Mucosa of gallbladder (tissue), 1 donor: ENCODE data around the gene AMBRA1. TPM values are rescaled to one million over a fixed set of nuclear protein-coding genes. Genes with fewer than 3 reads are reported as not detected.

Experiments
- DNase-seq: peaks from one replicate; pipeline ENCODE4 v3.0.0-alpha.2; 2020; ENCODE audit warnings: low spot score
- total RNA-seq: library from RNA; stranded (reverse); gene quantifications from one replicate; pipeline ENCODE4 v1.2.1, GENCODE V29; 2021
- donor health status: DM: no; HTN: no; CAD: no.

Gene AMBRA1
- total RNA-seq, 1 donor from 2014 or later: 42.1 TPM

DNA sequence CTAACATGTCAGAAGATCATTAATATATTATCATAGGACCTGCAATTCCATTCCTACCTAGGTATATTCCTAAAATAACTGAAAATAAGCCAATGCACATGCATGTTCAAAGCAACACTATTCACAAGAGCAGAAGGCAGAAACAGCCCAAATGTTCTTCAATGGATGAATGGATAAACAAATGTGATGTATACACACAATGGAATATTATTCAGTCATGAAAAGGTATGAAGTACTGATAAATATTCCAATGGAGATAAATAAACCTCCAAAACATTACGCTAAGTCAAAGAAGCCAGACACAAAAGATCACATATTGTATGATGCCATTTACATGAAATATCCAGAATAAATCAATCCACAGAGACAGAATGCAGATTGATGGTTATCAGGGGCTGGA is 16.8 kb downstream of the AMBRA1 start:
- DNase-seq: no peak

DNA sequence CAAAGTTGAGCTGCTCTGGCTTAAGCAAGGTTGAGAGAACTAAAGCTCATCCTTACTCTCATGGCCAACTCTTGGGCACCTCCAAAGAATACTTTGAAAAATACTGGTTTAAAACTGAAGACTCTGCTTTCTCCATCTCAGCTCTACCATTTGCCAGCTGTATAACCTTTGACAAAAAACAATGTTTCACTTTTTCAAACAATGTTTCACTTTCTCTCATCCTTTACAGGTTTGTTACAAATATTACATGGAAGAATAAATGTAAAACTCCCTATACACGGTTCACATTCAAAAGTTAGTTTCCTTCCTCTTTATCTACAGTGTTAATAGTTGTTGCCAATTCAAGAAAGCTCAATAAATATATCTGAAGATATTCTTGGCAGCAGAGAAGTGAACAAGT is 19.2 kb downstream of the AMBRA1 start:
- DNase-seq: no peak

DNA sequence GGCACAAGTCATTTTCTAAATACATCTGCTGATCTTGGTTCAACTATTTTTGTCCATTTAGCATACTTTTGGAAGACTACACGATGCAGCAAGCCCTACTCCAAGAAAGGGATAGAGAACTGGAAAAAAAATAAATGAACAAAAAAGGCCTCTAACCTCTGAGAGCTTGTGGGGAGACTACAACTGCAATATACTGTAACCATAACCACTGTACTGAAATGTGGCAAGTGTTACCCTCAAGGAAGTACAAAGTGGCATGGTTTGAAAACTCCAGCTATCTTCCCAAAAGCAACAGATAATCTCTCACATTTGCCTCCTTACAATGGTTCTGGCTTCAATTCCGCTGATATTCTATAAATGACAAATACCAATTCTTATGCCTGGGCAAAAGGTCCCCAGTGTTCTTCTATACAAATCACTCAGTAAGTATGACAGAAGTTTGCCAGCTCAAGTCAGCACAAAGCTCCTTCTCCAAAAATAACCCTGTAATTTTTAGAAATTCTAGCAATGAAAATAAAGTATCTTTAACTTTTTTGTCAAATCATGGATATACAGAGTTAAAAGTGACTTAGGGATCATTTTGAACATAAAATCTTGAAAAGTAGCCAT is 22.9 kb downstream of the AMBRA1 start:
- no peak for DNase-seq

DNA sequence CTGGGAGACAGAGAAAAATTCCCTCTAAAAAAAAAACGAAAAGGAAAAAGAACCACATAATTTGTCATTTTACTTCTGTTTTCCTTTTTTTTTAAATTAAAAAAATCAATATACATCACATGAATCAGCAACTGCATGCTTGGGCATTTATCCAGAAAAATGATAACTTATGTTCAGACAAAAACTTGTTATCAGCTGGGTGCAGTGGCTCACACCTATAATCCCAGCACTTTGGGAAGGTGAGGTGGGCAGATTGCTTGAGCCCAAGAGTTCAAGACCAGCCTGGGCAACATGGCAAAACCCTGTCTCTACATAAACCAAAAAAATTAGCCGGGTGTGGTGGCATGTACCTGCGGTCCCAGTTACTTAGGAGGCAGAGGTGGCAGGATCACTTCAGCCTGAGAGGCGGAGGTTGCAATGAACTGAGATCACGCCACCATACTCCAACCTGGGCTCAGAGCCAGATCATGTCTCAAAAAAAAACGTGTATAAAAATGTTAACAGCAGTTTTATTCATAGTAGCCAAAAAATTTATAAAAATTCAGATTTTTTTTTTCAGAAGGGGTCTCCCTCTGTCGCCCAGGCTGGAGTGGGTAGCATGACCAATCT is 28.5 kb downstream of the AMBRA1 start:
- DNase-seq: no peak

DNA sequence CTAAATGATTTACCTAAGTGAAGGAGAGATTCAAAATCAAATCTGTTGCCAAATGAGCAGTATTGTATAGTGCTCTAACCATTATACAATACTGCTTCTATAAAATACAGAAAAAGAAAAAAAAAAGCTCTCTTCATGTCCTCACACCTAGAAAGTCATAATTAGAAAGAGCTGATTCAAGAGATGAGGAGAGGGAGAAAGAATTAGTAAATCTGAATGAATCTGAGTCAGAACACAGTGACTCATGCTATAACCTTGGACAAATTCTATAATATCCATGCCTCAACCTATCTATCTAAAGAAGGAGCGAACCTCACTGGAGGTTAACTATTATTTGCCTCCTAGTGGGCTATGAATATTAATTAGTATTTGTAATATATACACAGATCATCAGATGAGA is 29.4 kb downstream of the AMBRA1 start:
- no peak for DNase-seq

DNA sequence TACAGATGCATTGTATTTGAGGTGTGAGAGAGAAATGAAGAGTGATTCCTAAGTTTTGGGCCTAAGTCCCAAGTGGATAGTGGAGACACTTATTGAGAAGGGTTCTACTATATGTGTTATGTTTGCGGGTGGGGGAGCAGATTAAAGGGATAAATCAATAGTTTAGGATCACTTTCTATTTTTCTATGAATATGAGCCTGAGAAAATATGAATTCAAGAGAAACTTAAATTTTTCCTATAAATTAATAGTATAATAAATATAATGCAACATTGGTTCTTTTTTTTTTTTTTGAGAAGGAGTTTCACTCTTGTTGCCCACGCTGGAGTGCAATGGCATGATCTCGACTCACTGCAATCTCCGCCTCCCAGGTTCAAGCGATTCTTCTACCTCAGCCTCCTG is 31.3 kb downstream of the AMBRA1 start:
- DNase-seq: no peak

DNA sequence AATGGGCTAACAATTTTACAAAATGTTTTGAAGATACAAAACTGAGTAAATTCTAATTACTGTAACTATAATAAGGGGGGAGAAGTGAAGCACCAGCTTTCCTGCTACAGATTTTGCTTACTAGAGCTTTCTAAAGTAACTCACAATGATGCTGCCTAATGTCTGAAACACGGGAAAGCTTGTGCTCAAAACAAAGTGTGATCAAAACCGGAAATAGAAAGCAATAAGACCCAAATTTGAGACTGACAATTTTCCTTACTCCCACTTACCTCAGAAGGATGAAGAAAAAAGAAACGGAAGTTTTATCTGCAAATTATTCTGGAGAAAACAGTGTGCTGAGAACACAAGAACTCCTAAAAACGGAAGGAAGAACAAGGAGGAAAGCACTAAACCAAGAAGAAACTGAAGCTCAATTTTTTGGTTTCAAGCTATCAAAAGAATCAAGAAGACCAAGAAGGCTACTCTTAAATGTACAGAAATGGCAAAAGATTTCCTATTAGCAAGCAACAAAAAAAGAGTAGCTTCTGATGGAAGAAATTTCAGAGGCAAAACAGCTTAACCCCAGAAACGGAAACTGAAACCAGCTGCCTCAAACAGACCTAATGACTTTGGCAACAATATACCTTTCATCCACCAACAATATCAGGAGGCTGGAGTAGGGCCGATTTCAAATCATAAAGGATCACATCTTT is 33.4 kb downstream of the AMBRA1 start:
- DNase-seq: no peak

DNA sequence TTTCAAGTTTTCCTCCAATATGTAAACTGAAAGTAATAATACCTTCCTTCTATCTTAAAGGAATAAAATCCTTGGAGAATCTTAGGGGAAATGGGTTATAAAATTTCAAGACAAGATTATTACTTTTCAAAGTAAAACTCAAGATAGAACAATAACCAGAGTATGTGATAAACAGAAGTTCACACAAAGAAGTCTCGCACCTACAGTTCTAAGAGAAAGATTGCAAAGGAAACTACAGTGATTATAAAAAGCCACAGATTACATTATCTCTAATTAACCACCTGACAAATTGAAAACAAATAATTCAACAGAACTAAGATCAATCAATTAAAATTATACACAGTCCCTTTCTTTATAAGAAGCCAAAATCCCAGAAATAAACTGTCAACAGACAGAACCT is 34.0 kb downstream of the AMBRA1 start:
- no peak for DNase-seq

DNA sequence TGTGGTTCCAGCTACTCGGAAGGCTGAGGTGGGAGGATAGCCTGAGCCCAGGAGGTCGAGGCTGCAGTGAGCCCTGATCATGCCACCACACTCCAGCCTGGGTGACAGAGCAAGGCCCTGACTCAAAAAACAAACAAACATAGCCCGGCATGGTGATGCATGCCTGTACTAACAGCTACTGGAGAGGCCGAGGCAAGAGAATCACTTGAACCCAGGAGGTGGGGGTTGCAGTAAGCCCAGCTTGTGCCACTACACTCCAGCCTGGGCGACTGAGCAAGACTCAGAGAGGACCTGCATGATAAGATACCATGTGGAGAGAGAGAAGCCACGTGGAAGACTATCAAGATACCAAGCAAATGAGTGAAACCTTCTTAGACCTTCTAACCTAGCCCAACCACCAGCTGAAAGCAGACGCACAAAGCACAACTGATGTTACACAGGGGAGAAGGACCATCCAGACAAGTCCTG is 36.1 kb downstream of the AMBRA1 start:
- DNase-seq: no peak

DNA sequence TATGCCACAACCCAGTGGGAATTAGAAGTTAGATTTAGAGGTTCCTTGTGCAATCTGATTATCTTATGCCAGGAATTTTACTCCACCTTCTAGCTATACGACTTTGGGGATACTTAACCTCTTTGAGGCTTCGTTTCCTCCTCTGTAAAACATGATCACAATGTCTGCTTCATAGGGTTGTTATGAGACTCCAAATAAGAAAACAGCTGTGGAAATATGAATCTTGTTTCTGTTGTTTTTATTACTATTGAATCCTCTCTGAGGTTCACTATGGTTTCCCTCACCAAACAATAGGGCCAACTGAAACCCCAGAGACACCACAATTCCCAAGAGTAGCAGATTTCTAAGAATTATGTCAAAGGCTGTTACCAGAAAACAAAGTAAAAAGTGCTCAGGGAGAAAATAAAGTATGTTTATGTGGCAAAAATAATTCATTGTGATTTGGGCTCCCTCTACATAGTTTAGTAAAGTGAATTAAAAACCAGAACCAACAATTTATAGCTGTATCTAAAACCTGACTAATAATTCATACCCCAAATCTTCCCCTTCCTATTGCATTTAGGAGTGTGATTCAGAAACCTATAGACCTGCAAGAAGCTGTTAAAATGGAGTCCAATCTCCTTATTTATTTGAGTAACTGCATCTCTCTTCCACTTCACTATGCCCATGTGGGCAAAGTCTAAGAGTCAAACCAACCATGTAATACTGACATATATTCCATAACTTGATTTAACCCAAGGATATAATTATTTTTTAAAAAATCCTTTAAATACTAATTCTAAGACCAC is 38.4 kb downstream of the AMBRA1 start:
- DNase-seq: no peak

DNA sequence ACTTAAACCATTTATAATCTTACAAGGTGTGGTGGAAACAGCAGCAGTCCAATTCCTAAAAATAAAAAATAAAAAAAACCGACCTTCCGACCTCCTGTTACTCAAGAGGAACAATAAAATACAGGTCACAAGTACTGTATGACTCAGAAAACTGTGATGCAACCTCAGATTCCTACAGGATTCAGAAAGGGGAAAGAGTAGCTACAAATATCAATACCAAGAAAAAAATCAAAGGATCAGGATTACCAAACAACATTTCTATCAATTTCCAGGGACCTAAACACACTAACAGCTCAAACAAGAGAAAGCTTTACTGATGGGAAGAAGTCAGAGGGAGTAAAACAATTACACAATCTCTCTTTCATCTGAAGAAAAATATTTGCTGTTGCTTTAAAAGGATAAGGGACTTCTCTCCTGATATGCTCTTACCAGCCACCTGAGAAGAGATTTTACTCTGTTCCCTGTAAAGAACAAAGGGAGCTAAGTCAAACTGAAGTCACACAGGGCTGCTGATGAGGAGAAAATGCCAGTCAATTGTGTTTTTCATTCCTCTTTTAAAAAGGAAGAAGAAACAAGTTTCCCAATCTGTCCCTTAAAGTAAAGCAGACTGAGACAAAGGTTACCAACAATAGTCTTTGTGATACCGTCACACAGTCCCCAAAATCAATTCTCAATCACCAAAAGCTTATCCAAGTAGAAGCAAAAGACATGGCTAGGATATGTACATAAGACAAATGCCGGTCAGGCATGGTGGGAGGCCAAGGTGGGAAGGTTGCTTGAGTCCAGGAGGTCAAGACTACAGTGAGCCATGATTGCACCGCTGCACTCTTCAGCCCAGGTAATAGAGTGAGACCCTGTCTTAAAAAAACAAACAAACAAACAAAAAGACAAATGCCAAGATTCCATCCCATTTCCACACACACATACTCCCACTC is 39.3 kb downstream of the AMBRA1 start:
- DNase-seq: no peak

DNA sequence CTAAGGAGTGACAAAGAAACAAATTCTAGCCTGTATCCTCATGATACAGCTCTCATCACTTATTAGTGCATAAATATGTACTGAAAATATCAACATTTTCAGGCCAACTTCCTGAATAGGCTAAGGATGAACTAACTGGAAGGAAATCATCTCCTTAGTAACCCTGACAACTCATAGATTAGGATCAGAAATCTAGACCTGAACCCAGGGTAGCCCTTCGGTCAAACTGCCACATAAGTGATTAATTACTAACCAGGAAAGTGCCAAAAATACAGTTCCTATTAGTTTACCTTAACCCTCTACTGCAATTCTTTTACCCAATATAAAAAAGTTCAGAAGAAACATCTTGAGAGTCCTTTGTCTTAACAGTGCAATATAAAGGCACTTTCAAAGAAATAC is 40.0 kb downstream of the AMBRA1 start:
- no peak for DNase-seq

DNA sequence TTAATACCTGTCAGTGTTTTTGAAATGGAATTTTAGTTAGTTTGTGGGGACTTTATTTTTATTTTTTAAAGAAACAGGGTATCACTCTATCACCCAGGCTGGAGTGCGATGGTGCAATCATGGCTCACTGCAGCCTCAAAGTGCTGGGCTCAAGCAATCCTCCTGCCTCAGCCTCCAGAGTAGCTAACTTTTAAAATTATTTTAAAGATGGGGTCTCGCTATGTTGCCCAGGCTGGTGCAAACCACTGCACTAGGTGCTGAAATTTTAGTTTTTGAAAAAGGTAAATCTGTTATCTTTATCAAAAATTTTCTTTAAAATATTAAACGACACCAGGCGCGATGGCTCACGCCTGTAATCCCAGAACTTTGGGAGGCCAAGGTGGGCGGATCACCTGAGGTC is 42.6 kb downstream of the AMBRA1 start:
- no peak for DNase-seq

DNA sequence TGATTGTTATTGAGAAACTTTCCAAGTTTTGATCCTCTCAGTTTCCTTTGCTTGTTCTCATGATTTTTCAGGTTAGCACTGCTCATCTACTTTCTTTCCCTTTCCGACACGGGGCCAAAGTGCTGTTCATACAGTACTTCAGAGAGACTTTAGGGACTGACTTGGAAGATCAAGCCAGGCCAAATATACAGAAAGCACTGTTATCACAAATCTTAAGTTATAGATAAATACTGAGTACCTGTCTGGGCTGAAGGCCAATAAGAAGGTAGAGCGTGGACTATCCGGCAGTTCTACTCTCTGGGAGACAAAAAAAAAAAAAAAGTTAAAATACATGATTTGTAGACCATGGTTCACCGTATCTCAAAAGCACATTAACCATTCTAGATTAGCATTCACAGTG is 46.2 kb downstream of the AMBRA1 start:
- no peak for DNase-seq

DNA sequence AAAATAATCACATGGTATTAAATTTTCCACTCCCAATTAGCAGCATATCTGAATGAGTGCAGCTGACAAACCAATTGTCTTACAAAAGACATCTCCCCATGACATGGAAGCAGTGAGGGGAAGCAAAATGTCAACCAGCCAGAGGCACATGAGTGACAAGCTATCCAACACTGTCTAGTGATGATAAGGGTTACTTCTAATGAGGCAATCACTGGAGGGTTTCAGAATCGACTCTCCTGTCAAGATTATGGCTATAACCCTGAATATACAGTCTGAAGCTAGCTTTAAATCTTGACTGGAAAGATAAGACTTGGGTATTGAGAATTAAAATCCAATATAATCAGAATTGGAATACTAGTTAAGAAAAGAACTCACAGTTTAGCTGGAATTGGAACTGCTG is 50.3 kb downstream of the AMBRA1 start:
- DNase-seq: no peak

DNA sequence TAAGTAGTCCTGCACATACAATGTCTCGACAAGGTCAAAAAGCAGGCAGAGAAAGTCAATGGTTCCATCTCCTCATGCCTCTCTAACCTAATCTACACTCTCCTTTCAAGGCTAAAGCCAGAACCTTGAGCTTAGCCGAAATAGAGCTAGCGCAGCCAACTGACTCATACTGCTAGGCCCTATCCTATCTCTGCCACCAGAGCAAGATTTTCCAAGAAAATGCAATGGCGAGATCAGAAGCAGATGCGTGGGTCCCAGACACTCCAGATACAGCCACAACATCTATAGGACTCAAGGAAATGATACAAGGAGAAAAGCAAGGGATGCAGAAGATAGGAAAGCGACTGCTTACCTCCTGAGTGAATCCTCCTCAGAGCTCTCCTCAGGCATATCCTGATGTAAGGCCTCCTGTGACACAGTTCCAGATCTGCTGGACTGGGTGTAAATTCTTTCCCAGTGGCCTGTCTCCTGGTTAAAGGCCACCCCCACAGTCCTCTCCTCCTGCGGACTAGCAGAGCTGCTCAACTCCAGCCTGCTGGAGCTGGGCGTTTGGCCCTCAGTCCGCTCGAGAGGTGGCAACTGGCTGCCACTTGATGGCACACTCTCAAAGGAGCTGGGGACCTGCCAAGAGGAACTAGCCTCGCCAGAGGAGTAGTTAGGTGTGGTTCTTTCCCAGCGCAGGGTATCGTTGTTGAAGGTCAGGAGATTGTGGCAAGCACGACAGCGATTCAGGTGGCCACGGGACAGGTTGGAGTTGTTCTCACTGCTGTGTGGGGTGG is 52.0 kb downstream of the AMBRA1 start:
- DNase-seq: peak; percentile 84

DNA sequence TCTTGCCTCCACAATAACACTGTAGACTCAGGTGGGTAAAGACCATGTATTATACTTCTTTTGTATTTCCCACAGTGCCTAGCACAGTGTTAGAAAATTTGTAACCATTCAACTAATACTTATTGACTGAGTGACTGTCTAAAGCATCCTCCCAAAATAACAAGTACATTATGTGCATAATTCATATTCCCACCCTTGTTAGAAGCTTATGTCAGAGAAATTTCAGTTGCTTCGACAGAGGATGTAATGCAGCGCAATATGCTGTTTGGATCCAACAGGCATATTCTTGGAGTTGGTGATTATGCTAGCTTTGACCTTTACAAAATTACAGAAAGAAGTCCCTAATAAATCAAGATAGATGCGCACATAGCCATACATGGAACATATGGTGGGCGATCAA is 53.0 kb downstream of the AMBRA1 start:
- DNase-seq: no peak

DNA sequence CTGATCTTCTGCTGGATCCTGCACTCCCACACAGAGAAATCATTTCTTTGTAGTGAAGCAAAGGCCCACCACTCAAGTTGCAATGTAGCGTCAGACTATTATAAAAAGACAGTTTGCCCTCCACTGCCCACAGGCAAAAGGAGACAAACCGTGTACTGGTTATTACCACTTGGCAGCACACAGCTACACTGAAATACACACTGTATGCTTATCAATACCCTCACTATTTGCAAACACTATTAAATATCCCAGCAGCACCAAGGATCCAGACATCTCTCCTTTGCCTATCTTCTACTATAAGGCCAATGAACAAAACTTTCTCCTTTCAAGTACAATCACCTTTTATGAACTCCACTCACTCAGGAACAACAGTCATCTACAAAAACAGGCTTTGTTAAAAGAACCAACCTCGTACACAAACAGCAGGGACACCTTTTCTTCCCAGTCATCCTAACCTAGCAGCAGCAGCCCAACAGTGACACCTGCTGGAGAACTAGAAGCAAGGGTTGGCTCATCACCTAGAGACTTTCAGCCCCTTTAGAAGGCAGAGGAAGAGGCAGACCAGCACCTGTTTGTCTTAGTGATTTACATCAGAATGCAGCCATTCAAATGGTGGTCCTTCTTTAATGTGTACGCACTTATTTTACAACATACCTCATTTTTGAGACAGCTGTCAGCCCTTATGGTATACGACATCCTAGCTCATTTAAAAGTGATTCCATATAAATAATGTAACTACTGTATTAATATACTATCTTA is 56.1 kb downstream of the AMBRA1 start:
- DNase-seq: peak; percentile 73

DNA sequence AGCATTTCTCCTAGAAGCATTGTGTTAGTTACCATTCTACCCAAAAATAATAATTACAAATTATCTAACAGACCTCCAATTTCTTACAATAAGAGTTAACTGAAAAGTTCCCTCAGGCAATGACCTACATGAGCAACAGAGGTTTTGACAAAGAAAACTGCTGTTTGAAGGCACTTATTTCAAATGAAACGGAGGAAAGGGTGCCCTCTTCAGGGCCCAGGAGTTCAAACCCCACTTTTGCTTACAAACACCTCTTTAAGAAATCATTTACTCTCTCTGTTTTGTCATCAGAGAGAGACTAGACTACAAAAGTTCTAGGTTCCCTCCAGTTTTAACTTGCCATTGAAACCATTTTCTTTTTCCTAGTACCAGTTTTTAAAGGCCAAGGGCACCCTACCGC is 56.7 kb downstream of the AMBRA1 start:
- no peak for DNase-seq

DNA sequence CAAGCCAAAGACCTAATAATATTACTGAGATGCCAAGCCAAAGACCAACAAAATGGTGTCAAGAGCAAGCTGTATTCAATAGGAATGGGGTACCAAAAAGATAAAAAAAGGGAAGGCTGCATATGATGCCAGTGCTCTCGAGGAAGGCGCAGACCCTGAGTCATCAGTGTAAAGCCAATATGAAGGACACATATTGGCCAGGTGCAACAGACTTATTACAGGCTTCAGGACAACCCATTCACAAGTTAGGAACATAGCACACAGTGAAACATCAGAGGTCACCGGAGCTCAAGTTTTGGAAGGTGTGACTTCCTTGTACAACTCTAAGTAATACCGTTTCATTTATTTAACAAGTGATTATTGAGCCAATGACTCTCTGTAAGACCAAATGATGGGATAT is 58.1 kb downstream of the AMBRA1 start:
- DNase-seq: no peak
